ENCODE data around the gene MDGA2. TPM values are rescaled to one million over a fixed set of nuclear protein-coding genes. Genes with fewer than 3 reads are reported as not detected.

The MDGA2 gene
- total RNA-seq, 2 donors from 2014 or later, result not detected

- no peak overlapping the region for H3K27ac ChIP-seq
- H3K27me3 ChIP-seq, result no peaks in the 10 kb centered on the region
- H3K9me3 ChIP-seq, result no peaks in the 10 kb centered on the region
- no peaks in the 10 kb centered on the region for H3K36me3 ChIP-seq
- no peaks in the 10 kb centered on the region for H3K4me1 ChIP-seq
- no peak for DNase-seq (ENCODE audit: low spot score)
- TF ChIP-seq CTCF (IDR thresholded peaks at IDR 0.05), result no peak
- H3K4me3 ChIP-seq, result no peak overlapping the region
Observed at GRCh38 chr14:47012533-47013280, 662.7 kb downstream of the MDGA2 start.

GRCh38 chr14:47009615-47010014 lies 665.8 kb downstream of the MDGA2 start:
- no peak for TF ChIP-seq CTCF (IDR thresholded peaks at IDR 0.05)
- H3K36me3 ChIP-seq, result no peaks in the 10 kb centered on the region
- no peaks in the 10 kb centered on the region for H3K4me1 ChIP-seq
- no peaks in the 10 kb centered on the region for H3K9me3 ChIP-seq
- H3K4me3 ChIP-seq, result no peak overlapping the region
- no peak overlapping the region for H3K27ac ChIP-seq
- no peak for DNase-seq (ENCODE audit: low spot score)
- no peaks in the 10 kb centered on the region for H3K27me3 ChIP-seq

GRCh38 chr14:47008732-47009131 lies 666.7 kb downstream of the MDGA2 start:
- H3K4me3 ChIP-seq, result no peak overlapping the region
- no peaks in the 10 kb centered on the region for H3K9me3 ChIP-seq
- DNase-seq (ENCODE audit: low spot score), result no peak
- H3K4me1 ChIP-seq, result no peaks in the 10 kb centered on the region
- no peak for TF ChIP-seq CTCF (IDR thresholded peaks at IDR 0.05)
- no peaks in the 10 kb centered on the region for H3K36me3 ChIP-seq
- no peak overlapping the region for H3K27ac ChIP-seq
- no peaks in the 10 kb centered on the region for H3K27me3 ChIP-seq

- Histone ChIP-seq H3K27me3 (no peaks in the 10 kb centered on the region), H3K4me1 (no peaks in the 10 kb centered on the region), H3K36me3 (no peaks in the 10 kb centered on the region), H3K27ac (no peak overlapping the region), H3K4me3 (no peak overlapping the region), H3K9me3 (no peaks in the 10 kb centered on the region)
- DNase-seq (ENCODE audit: low spot score), result no peak
- TF ChIP-seq CTCF (IDR thresholded peaks at IDR 0.05), result no peak
Observed at GRCh38 chr14:46999661-47000060, 675.7 kb downstream of the MDGA2 start.

- H3K4me1 ChIP-seq, result no peaks in the 10 kb centered on the region
- no peak for TF ChIP-seq CTCF (IDR thresholded peaks at IDR 0.05)
- no peak for DNase-seq (ENCODE audit: low spot score)
- H3K9me3 ChIP-seq, result no peaks in the 10 kb centered on the region
- no peaks in the 10 kb centered on the region for H3K36me3 ChIP-seq
- H3K27me3 ChIP-seq, result no peaks in the 10 kb centered on the region
- H3K27ac ChIP-seq, result no peak overlapping the region
- H3K4me3 ChIP-seq, result no peak overlapping the region
Observed at GRCh38 chr14:46989566-46989965, 685.8 kb downstream of the MDGA2 start.

- H3K4me3 ChIP-seq, result no peak overlapping the region
- no peaks in the 10 kb centered on the region for H3K9me3 ChIP-seq
- H3K27me3 ChIP-seq, result no peaks in the 10 kb centered on the region
- TF ChIP-seq CTCF (IDR thresholded peaks at IDR 0.05), result no peak
- no peaks in the 10 kb centered on the region for H3K4me1 ChIP-seq
- no peak for DNase-seq (ENCODE audit: low spot score)
- no peaks in the 10 kb centered on the region for H3K36me3 ChIP-seq
- H3K27ac ChIP-seq, result no peak overlapping the region
Observed at GRCh38 chr14:46988312-46988711, 687.1 kb downstream of the MDGA2 start.
